Fibroblast of mammary gland (primary cell): Measurements from ENCODE around the gene ODC1.

ENCODE experiments used
- DNase-seq: peaks from one replicate; pipeline ENCODE4 v3.0.0-alpha.2; 2010; ENCODE audit warnings: low read depth
- H3K4me3 ChIP-seq: 2 replicates; pipeline ENCODE4 v1.5.1; 2011; ENCODE audit warnings: low read depth, mild to moderate bottlenecking, low read length, moderate library complexity; ENCODE audit not compliant: control insufficient read depth
- TF ChIP-seq, protein P1 (sequence below): conservative IDR thresholded peaks from 2 replicates; pipeline ENCODE4 v1.5.1; 2011; ENCODE audit warnings: low read depth, low read length, inconsistent platforms; ENCODE audit not compliant: control insufficient read depth, insufficient read depth

Gene ODC1

DNA sequence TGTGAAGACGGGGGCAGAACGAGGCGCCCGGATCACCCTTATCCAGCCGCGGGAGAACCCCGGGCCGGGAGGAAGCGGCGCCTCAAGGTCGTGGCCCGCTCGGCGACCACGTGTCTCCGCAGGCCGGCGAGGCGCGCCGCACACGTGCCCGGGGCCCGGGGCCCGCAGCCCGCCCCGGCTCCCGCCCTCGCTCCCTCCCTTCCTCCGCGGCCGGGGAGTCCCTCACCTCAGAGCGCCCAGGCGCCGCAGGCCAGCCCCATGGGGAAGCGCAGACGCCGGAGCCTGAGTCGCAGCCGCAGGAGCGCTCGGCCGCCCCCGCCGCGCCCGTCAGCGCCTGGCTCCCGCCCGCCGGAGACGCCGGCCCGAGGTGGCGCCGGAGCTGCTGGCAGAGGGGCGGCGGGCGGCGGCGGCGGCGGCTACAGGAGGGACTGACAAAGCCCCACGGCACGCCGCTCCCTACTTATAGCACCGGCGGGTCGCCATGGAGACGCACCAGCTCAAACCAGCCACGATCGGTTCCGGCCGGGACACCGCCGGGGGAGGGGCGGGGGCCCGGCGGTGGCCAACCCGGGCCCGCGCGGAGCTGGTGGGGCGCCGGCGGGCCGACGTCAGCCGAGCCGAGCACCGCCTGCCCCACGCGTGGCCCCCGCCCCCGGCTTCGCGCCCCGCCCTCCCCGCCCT lies at the start of gene ODC1:
ODC1 (minus strand) TSS at position 433 of the 681 bp plus-strand sequence. CDS start 3,295 bp downstream, outside the sequence.
- H3K4me3 ChIP-seq = peak within 1 kb of the TSS; percentile 63
- TF ChIP-seq, protein P1, sequence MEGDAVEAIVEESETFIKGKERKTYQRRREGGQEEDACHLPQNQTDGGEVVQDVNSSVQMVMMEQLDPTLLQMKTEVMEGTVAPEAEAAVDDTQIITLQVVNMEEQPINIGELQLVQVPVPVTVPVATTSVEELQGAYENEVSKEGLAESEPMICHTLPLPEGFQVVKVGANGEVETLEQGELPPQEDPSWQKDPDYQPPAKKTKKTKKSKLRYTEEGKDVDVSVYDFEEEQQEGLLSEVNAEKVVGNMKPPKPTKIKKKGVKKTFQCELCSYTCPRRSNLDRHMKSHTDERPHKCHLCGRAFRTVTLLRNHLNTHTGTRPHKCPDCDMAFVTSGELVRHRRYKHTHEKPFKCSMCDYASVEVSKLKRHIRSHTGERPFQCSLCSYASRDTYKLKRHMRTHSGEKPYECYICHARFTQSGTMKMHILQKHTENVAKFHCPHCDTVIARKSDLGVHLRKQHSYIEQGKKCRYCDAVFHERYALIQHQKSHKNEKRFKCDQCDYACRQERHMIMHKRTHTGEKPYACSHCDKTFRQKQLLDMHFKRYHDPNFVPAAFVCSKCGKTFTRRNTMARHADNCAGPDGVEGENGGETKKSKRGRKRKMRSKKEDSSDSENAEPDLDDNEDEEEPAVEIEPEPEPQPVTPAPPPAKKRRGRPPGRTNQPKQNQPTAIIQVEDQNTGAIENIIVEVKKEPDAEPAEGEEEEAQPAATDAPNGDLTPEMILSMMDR = no peak
- DNase-seq = peak; percentile 84

DNA sequence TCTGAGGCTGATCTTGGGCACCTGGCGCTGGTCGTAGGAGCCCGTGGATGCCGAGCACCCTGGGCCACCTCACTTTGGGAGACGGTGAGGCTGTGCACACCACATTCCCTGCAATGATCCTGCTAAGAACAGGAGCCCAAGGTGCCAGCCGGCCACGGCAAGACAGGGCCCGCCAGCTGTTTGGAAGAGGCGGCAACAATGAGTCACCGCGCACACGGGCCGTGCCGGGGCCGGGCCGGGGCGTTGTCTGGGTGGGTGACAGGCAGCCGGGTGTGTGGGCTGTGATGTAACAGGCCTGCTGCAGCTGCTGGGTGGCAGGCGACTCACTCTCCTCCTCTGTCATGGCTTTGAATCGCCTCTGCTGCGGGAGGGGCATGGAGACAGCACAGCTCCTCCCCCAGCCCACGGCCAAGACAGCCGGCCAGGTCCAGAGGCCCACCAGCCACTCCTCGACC lies 49.7 kb upstream of the ODC1 start:
- TF ChIP-seq, protein P1 = no peak
- DNase-seq = peak; percentile 59
- H3K4me3 ChIP-seq = no peak overlapping the region

DNA sequence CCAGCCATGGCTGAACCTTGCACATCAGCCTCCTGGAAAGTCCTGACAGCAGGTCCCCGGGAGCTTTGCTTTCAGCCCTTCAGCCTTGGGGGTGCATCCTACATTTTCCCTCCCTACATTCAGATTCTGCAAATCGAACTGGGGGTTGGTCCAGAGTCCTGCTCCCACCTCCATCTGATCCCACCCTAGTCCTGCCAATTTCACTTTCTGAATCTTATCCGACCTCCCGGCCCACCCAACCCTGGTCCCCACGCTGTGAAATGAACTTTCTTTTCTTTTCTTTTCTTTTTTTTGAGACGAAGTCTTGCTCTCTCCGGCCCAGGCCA lies 47.8 kb upstream of the ODC1 start:
- DNase-seq = no peak
- TF ChIP-seq, protein P1 = no peak
- no peak overlapping the region for H3K4me3 ChIP-seq

DNA sequence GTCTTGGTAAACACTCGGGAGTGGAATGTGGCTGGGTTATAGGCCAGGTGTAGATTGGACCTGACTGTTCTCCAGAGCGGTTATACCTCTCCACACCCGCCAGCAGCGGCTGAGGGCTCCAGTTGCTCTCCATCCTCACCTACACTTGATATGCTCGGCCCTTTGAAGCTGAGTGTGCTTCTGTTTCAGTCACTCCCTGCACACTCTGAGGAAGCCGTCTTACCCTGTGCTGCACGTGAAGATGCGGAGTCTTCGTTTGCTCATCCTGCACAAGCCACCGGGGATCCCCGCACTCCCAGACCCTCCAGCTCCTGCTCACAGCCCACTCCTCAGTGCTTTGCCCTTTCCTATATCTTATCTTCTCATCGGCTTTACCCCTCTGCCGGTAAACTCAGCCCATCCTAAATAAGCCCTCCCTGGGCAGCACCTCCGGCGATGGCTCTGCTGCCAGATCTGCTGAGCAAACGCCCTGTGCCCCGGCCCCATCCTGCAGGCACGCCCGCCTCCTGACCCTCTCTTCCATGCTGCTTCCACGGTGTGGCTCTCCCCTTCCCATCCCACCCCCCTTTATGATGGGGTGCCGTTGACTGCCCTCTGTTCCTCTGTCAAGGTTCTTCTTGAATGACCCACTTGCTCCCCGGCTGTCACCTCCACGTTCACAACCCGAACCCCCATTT lies 47.3 kb upstream of the ODC1 start:
- no peak for DNase-seq
- H3K4me3 ChIP-seq = no peak overlapping the region
- TF ChIP-seq, protein P1 = no peak

DNA sequence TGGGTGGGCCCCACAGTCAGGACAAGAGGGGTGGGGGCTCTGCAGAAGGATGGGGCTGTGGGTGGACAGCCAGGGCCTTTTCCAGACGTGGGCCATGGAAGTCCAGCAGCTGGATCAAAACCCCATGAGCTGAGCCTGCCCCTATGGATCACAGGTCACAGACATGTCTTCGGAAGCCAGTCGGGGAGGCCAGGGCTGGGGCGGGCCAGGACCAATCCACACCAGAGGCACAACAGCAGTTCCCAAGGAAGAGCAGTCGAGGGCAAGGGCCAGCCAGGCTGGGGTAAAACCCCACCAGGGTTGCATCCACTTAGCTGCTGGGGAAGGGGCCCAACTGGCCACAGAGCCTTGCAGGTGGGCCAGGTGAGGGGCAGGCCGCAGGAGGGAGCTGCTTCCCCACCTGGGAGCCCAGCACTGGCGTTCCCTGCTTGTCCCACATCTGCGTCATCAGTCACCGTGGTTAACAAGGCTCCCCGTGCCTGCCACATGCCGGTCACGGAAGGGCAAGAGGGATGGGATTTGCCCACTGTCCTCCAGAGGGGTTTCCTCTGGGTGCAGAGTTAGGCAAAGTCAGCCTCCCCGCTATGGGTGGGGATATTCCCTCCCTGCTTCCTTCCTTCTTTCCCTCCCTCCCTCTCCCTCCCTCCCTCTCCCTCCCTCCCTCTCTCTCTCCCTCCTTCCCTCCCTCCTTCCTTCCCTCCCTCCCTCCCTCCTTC lies 46.4 kb upstream of the ODC1 start:
- H3K4me3 ChIP-seq = no peak overlapping the region
- TF ChIP-seq, protein P1 = no peak
- DNase-seq = no peak

DNA sequence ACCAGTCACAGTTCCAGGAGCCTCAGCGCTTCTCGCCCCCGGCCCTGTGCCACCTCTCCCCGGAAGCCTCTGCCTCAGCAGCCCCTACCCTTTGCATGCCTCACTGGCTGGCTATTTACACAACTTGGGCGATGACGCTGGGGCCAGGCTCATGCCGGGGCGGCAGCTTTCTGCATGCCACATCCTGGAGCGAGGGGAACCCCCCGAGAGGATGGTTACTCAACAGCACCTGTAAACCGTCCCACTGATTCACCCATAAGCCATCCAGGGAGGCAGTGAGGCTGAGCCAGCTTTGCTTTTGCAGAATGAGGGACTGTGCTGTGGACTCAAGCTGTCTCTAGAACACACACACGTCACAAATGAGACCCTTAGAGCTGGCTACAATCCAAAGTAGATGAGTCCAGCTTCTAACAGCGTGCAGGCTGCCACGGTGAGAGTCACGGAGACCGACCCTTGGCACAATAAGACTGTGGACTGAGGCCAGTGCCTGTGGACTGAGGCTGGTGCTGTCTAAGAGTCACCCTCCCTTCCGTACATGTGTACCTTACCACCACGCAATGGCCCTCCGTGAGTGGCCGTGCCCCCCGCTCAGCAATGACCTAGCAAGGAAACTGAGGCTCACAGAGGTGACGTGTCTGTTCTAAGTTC lies 45.6 kb upstream of the ODC1 start:
- TF ChIP-seq, protein P1 = no peak
- peak; percentile 52 for DNase-seq
- H3K4me3 ChIP-seq = no peak overlapping the region
